Measurements from ENCODE around the gene OTOG.

OTOG gene

DNA sequence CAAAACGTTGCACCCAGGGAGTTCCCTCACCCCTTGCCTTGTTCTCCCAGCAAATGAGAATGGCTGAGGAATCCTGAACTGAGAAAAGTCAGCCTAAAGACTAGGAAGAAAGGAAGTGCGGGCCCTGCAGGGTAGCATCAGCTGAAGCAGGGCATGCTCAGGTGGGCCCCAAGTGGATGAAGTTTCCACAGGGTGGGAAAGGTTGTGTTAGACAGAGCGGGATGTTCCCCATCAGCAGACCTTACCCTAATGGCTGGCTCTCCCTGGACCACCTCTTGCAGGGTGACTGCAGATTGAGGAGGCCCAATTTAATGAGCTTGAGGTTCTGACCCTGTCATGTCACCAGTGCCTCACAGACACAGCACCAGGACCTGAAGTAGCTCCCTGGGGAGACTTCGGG lies 90.8 kb downstream of the OTOG start:
- DNase-seq: no peak

DNA sequence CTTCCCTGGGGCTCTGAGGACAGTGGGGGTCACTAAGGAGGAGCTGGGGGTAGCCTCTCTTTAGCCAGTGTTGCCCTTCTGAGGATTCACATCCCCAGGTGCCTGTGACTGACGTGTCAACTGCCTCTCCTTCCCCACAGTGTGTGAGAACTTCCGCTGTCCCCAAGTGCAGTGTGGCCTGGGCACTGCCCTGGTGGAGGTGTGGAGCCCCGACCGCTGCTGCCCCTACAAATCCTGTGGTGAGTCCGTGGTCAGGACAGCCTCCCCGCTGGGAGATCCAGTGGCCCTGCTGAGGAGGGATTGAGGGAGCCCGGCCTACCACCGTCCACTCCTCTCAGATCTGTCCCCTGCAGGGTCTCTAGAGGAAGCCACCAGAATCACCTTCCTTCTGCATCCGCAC lies 91.3 kb downstream of the OTOG start:
- no peak for DNase-seq

DNA sequence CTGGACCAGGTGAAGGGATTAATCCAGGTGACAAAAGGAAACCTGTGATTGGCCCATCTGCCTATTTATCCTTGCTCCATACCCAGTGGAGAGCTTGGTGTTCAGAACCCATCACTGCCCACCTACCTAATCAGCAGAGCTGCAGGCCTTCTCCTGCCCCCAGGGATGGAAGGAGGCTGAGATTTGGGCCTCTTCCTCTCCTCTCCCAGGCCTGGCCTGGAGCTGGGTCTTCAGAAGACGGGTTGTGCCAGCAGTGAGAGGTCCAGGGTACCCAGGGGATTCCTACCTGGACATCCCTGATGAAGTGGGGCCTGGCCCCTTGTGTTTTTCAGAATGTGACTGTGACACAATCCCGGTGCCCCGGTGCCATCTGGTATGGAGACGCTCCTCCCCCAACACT lies 92.0 kb downstream of the OTOG start:
- DNase-seq: no peak

DNA sequence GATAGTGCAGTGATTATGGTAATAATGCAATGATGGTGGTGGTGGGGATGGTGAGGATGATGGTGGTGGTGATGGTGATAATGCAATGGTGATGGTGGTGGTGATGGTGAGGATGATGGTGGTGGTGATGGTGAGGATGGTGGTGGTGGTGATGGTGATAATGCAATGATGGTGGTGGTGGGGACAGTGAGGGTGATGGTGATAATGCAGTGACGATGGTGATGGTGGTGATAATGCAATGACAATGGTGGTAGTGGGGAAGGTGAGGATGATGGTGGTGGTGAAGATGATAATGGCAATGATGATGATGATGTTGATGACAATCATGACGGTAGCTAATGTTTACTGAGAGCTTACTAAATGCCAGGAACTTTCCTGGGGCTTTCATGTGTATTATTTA lies 92.7 kb downstream of the OTOG start:
- no peak for DNase-seq

DNA sequence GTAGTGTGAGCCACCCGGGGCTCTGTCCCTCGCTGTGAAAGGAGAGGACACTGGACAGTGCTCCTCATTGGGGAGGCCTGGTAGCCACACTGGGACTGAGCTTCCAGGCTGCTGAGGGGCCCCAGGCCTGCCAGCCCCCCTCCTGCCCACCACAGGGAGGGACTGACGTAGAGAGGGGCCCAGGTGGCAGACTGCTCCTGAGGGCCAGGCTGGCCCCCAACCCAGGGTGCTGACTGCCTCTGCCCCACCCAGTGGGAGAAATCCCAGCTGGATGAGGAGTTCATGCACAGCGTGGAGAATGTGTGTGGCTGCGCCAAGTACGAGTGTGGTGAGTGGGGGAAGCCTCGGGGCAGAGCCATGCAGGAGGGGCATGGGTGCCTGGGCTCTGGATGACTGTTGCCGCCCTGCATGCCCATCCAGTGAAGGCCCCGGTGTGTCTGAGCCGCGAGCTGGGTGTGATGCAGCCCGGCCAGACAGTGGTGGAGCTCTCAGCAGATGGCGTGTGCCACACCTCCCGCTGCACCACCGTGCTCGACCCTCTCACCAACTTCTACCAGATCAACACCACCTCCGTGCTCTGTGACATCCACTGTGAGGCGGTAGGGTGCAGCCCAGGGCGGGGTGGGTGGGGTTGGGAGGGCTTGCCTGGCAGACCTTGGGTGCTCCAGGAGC lies 93.6 kb downstream of the OTOG start:
- DNase-seq: no peak

DNA sequence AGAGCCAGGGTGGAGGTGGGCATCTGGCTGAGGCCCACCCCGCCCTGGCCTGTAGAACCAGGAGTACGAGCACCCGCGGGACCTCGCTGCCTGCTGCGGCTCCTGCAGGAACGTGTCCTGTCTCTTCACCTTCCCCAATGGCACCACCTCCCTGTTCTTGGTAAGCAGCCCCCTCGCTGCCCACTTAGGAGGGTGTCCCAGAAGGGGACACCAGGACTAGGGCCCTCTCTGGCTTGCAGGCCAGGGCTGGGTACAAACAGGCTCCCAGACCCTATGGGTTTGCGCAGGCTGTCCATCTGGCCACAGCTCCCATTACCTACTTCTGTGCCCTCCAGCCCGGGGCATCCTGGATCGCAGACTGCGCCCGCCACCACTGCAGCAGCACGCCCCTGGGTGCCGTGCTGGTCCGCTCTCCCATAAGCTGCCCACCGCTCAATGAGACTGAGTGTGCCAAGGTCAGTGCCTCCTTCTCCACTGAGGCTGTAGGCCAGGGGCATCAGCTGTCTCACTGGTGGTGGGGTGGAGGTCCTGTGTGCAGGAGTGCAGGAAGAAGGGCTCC lies 94.8 kb downstream of the OTOG start:
- no peak for DNase-seq

DNA sequence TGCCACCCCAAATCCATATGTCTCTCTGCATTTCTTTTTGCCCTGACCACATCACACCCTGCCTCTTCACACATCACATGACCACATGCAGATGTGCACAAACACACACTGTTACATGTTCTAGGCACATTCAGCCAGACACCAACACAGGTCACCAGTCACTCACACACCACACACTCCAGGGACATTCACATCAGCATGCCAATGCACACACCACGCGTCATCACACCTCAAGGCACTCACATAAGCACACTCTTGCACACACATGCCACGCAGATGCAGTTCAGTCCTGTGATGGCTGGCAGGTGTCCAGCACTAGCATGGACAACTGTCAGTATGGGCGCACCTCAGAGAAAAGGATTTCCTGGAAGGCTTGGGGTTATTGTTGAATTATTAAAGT lies 95.3 kb downstream of the OTOG start:
- DNase-seq: no peak

DNA sequence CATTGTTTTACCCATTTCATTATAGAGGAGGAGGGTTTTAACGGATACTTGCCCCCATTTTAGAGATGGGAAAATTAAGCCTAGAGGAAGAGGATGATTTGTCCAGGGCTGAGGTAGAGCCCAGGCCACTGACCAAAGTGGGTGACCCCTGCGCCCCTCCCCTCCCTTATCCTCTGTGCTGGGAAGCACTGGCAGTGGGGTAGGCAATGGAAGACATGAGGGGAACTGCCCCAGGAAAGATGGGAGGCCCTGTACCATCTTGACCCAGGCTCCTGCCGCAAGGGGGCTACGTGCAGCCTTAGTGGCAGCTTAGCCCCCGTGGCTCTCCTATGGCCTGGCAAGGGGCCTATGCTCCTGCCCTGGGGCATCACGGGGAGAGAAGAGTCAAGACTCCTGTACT lies 95.9 kb downstream of the OTOG start:
- no peak for DNase-seq

DNA sequence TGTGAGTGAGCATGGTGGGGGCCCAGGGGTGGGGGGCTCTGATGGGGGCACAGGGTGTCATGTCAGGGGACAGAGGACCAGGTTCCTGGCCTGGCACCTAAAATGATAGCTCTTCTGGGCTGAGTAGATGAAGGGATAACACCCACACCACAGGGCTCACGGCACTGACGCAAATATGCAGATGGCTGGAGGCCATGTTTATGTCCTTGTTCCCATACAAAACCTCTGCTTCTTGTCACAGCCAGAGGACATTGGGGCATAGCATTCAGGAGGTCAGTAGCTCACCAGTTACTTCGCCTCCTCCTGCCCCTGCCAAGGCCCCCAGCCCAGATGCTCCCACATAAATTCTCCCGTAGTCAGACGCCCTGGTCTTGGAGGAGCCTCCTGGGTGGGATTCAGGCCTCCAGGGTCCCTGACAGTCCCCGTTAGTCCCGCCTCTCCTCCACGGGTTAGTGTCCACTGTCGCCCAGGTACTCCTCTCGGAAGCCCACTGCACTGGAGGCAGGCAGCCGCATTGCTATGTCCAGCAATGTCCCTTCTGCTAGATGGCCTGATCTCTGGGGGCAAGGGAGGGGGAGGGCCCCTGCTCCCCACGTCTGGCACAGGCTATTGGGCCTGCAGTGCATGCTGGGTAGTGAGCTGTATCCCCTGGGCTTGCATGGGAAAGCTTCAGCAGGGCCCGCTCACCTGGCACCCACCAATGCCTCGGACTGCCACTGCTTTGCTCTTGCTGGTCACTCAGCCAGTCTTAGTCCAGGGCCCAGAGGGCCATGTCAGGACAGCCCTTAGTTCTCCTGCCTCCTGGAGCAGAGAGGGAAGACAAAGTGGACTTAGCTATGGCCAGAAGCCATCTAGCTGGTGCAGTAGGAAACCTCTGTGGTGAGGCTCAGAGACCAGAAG lies 96.7 kb downstream of the OTOG start:
- DNase-seq: no peak

DNA sequence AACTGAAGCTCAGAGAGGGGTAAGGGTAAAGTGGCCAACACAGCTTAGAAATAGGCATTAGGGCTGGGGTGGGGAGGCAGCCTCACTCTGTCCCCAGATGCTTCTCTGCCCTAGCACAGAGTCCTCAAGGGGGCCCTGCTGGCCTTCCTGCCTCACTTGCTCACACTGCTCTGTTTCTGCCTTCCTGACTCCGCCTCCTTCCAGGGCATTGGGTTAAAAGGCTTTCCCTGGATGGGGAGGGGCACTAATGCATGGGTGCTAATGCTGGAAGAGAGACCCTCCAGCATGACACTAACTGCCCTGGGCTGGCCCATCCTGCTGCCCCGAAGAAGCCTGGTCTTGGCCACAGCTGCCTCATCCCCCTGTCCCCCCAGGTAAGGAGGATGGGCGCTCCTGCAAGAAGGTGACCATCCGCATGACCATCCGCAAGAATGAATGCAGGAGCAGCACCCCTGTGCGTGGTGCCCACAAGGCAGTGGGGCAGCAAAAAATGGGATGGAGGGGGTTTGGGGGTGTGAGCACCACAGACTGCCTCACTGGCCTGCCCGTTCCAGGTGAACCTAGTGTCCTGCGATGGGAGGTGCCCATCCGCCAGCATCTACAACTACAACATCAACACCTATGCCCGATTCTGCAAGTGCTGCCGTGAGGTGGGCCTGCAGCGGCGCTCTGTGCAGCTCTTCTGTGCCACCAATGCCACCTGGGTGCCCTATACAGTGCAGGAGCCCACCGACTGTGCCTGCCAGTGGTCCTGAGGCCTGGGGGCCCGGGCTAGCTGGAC lies 98.3 kb downstream of the OTOG start:
- DNase-seq: no peak

DNA sequence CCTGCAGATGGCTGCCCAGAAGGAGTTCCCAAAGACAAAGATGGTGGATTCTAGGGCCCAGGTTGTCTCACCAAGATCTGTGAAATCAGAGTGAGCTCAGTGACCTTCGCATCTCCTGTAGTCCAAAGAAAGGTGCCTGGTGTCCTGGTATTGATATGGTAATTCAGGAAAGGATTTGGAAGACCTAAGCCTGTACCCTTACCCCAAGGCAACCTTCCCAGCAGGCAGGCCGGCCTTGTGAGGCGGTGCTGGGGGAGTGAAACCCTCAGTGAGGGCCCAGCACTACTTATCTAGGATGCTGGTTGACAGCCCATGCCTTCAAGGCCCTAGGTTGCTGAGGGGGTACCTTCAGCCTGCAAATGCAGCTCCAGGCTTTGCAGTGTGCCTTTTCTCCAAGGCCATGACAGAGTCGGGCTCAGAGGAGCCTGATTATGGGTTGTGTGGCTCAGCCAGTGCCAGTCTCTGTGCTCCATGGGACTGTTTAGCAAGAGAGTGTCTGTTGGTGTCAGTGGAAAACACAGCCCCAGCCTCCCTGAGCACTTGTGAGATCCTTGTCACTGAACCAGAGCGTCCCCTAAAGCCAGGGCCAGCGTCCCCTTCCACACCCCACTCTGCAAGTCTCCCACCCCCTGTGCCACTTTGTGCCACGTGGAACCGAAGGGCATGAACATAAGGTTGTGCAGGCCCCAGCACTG lies 99.5 kb downstream of the OTOG start:
- DNase-seq: no peak

DNA sequence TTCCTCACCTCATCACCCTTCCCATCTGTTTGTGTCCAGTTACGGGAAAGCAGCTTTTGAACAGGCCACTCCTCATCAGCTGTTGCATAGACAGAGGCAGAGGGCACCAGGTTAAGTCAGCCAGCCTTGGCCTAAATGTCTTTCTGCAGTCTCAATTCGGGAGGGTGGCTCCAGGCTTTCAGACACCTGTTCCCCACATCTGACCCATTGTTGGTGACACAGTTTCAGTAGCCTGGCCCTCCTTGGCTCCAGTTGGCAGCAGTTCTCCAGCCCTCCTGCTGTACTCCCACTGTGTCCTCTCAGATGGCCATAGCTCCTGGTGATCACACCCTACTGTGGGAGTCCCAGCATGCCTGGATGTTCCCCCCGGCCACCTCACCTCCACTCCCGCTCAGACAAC lies 101.5 kb downstream of the OTOG start:
- no peak for DNase-seq

DNA sequence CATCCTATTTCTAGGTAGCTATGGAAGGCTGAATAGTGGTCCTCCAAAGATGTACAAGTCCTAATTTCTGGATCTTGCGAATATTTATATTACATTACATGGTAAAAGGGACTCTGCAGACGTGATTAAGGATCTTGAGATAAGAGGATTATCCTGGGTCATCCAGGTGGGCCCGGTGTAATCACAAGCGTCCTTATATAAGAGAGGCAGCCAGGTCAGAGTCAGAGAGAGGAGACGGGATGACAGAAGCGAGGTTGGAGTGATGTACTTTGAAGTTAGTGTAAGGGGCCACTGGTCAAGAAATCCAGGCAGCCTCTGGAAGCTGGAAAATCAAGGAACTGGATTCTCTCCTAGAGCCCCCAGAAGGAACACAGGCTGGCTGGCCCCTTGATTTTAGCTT lies 102.2 kb downstream of the OTOG start:
- no peak for DNase-seq

DNA sequence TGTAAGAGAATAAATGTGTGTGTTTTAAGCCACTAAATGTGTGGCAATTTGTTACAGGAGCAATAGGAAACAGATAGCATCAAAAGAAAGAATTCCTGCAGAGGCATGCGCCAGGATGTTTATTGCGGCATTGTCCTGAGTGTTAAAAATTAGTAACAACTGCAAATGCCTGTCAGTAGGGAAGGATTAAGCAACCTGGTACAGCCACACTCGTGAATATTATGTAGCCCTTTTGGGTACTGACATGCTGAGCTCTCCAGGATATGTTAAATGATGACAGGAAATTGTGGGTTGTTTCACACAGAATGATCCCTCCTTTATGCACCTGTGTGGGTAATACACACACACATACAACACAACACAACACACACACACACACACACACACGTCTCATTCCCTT lies 102.6 kb downstream of the OTOG start:
- no peak for DNase-seq

DNA sequence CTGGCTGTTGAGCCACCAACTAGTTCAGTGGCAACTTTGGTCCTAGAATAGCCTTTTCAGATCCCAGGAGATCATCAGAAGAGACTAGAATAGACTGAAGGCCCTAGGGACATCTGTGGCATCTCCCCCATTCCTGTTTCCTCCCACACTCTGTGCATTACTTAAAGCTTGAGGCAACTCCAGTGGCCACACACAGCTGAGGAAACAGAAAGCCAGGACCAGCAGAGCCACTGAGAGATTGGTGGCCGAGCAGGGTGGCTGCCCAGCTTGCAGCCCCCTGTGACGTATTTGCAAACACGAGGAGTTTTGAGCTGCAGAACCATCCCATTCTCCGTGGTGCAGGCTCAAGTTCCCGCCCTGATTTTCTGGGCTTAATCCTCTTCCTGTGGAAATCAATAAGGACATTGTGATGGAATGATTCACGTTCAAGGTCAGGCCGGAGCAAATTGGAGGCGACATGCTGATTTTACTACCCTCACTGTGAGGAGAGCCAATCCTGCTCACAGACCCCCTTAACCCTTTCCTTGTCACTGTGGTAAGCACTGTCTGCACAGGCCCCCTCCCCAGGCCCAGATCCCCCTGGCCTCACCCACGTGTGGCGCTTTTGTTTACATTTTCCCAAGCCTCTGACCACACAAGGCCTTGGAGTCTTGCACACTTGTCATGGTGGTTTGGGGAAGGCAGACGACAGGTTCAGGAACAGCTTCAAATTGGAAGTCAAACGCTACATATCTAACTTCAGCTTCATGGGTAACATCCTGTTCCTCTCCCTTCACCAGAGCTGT lies 103.3 kb downstream of the OTOG start:
- no peak for DNase-seq

DNA sequence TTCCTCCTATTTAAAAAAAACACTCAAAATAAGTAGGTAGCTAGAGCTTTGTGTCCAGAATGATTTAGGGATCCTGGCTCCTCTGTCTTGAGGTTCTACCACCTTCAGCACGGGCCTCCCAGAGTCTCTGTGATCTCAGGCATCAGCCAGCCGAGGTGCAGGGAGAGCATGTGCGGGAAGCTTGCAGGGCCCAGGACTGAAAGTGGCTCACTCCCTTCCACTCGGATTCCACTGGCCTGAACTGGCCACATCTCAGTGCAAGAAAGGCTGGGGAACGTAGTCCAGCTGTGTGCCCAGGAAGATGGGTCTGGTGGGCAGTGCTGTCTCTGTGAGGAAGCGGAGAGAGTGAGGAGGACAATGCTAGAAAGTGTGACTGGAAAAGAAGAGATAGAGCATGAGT lies 104.0 kb downstream of the OTOG start:
- no peak for DNase-seq

DNA sequence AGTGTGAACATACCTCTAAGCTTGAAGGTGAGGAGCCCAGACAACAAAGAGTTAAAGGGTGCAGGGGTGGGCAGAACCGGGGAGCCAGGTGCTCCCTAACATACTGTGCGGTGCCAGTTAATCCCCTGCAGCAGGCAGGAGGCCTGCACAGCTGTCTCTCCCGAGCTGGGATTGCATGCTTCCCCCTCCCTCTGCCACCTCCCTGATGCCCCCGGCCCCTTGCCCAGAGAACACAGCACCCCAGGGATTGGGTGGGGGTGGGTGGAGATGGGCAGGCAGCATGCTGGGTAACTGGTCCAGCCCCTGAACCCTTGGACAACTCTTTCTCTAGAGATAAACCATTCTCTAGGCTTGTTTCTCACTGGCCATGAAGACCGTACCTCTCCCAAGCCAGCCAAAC lies 104.6 kb downstream of the OTOG start:
- no peak for DNase-seq

DNA sequence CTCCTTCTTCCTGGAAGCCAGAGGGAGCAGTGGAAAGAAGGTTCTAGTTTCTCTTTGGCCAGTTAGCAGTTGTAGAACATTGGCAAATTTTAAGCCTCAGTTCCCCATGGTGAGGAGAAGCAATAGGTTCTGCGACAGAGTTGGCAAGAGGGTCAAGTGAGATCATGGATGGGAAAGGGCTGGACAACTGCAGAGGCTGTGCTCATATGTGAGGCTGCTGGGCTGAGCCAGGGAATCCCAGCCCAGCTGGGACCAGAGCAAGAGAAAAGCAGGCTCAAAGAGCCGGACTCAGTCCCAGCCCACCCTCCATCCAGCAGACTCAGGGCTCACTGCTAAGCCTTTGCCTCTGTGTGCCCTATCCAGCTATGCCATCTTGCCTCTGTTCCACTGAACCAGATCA lies 105.5 kb downstream of the OTOG start:
- DNase-seq: no peak

DNA sequence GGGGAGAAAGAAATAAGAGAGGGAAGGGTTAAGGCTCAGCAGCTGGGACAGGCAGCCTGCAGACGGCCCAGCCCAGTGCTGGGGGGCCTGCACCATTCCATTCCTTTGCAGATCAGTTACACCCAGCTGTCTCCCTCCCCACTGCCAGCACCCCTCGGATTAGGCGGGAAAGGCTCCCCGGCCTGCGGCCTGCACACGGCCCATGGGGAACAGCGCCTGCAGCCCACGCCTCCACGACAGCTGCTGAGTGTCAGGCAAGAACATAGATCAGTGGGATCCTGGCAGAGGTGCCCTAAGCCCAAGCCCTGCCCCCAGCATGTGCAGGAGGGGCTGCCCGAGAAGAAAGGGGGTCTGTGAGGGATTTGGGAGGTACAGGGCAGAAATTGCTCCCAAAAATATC lies 106.6 kb downstream of the OTOG start:
- DNase-seq: no peak

DNA sequence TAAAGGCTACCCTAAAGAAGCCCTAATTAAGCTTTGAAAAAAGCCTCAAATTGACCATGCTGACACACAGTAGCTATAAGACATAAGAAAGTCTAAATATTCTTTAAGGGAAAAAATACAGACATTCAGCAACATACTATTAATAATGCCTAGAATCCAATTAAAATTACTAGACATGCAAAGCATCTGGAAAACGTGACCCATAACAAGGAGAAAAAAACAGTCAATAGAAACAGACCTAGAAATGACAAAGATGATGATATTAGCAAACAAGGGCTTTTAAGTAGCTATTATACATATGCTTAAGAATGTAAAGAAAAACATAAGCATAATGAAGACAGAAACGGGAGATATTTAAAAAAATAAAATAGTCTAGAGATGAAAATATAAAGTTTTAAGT lies 108.6 kb downstream of the OTOG start:
- DNase-seq: no peak

DNA sequence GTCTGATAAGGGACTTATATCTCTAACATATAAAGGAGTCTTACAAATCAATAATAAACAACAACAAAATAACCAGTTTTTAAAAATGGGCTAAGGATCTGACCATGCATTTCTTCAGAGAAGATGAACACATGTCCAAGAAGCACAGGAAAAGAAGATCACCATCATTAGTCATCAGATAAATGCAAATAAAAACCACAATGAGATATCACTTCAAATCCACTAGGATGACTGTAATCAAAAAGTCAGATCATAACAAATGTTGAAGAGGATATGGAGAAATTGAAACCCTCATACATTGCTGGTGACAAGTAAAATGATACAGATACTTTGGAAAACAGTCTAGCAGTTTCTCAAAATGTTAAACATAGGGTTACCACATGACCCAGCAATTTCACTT lies 111.2 kb downstream of the OTOG start:
- DNase-seq: no peak

DNA sequence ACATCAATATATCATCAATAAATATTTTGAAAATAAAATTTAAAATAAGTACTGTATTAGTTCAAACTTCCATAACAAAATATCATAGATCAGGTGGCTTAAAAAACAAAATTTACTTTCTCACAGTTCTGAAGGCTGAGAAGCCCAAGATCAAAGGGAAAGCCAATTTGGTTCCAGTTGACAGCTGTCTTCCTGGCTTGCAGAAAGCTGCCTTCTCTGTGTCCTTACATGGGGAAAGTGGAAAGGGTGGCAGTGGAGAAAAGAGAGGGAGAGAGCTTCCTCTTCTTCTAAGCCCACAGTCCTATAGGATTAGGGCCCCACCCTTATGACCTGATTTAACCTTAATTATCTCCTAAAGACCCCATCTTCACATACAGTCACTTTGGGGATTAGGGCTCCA lies 121.1 kb downstream of the OTOG start:
- no peak for DNase-seq
